Measurements from ENCODE around the gene NKAPD1. TPM values are rescaled to one million over a fixed set of nuclear protein-coding genes. Genes with fewer than 3 reads are reported as not detected.
"Not testable (repeated sequence)": the region's sequence is repeated elsewhere in the genome, so short reads cannot be mapped to it uniquely, and the experiment has no call there.

Gene NKAPD1
- 10 to 100 TPM; 14.6 to 17.4 (median 16.2) TPM for total RNA-seq
- long read RNA-seq, donor 1, transcript NKAPD1-202 (6 exons, 3,669 nt) = major isoform, 7 of 8 reads
- long read RNA-seq, donor 1, partial matches to known transcripts = 0 of 8 reads
- long read RNA-seq, donor 1, other reads (novel, unspliced or antisense) = 1 of 8 reads
- long read RNA-seq, donor 2, transcript NKAPD1-202 (6 exons, 3,669 nt) = major isoform, 8 of 17 reads
- long read RNA-seq, donor 2, partial matches to known transcripts = 1 of 17 reads
- long read RNA-seq, donor 2, other reads (novel, unspliced or antisense) = 4 of 17 reads

- intact Hi-C loops (cut with DNase I, micrococcal nuclease) = no loop called here
- Histone ChIP-seq H3K36me3 (ENCODE audit: low read depth) (no peaks in the 10 kb centered on the region), H3K4me3 (peak within 1 kb of the TSS; percentile 48), H3K4me1 (ENCODE audit: low read depth) (peaks cover 17% of the 10 kb centered on the region), H3K9me3 (no peaks in the 10 kb centered on the region)
- ATAC-seq (peak; percentile 95), DNase-seq (peak; percentile 77 to 86 (median 84))
- TF ChIP-seq CTCF (IDR thresholded peaks at IDR 0.05) = no peak
Measured at GRCh38 chr11:112073941-112074811, at the start of gene NKAPD1, which contains the start of gene PIH1D2. TSS of gene NKAPD1 (plus strand) at chr11:112074299. CDS start at chr11:112075575, 1,276 bp downstream. TSS of gene PIH1D2 (minus strand) at chr11:112074017. CDS start at chr11:112073174, 843 bp downstream.

- TF ChIP-seq CTCF (IDR thresholded peaks at IDR 0.05) = no peak
- DNase-seq = peak; percentile 94 to 95 (median 94)
- Histone ChIP-seq H3K36me3 (ENCODE audit: low read depth) (no peaks in the 10 kb centered on the region), H3K4me3 (peak within 1 kb of the TSS; percentile 82), H3K4me1 (ENCODE audit: low read depth) (peaks cover 2% of the 10 kb centered on the region), H3K9me3 (no peaks in the 10 kb centered on the region)
- peak; percentile 94 for ATAC-seq
- intact Hi-C loops (cut with DNase I, micrococcal nuclease) = no loop called here
Measured at GRCh38 chr11:112024773-112025678, 49.1 kb upstream of the NKAPD1 start, which contains the start of gene DLAT. TSS of gene DLAT (plus strand) at chr11:112025408. CDS start at chr11:112025473, 65 bp downstream.

GRCh38 chr11:112025707-112026106 is 48.4 kb upstream of the NKAPD1 start:
- ATAC-seq = peak; percentile 27
- Histone ChIP-seq H3K36me3 (ENCODE audit: low read depth) (no peaks in the 10 kb centered on the region), H3K9me3 (no peaks in the 10 kb centered on the region), H3K4me1 (ENCODE audit: low read depth) (peaks cover 2% of the 10 kb centered on the region), H3K4me3 (peak overlapping the region; percentile 82)
- no peak for DNase-seq
- TF ChIP-seq CTCF (IDR thresholded peaks at IDR 0.05) = no peak
- intact Hi-C loops (cut with DNase I, micrococcal nuclease) = no loop called here

GRCh38 chr11:112026784-112027410 is 47.2 kb upstream of the NKAPD1 start:
- DNase-seq; intact Hi-C loops (cut with DNase I, micrococcal nuclease); H3K4me3 ChIP-seq; ATAC-seq; H3K9me3 ChIP-seq; H3K36me3 ChIP-seq (ENCODE audit: low read depth); H3K4me1 ChIP-seq (ENCODE audit: low read depth): not testable (repeated sequence)

- intact Hi-C loops (cut with DNase I, micrococcal nuclease) = no loop called here
- no peaks in the 10 kb centered on the region for H3K36me3 ChIP-seq (ENCODE audit: low read depth)
- no peak for DNase-seq
- no peak for TF ChIP-seq CTCF (IDR thresholded peaks at IDR 0.05)
- no peak overlapping the region for H3K4me3 ChIP-seq
- no peak for ATAC-seq
- peaks cover 2% of the 10 kb centered on the region for H3K4me1 ChIP-seq (ENCODE audit: low read depth)
- H3K9me3 ChIP-seq = no peaks in the 10 kb centered on the region
Measured at GRCh38 chr11:112029460-112029859, 44.6 kb upstream of the NKAPD1 start.

Measured in mucosa of descending colon (tissue), 3 donors.